GM12891 (cell line): ENCODE measurements around the gene MYEOV.

Experiments
- POLR2A ChIP-seq: IDR thresholded peaks from 2 replicates; pipeline ENCODE4 v1.6.1; 2011; ENCODE audit warnings: low read depth, low read length, control low read depth
- POLR2AphosphoS5 ChIP-seq: IDR thresholded peaks from 2 replicates; pipeline ENCODE4 v1.6.1; 2011; ENCODE audit warnings: low read depth, low read length, control low read depth

GRCh38 chr11:69265210-69265609, 28.7 kb upstream of the MYEOV start:
- TF ChIP-seq POLR2A (no peak), POLR2AphosphoS5 (no peak)
